ENCODE results near the gene KLHDC9.

DNA sequence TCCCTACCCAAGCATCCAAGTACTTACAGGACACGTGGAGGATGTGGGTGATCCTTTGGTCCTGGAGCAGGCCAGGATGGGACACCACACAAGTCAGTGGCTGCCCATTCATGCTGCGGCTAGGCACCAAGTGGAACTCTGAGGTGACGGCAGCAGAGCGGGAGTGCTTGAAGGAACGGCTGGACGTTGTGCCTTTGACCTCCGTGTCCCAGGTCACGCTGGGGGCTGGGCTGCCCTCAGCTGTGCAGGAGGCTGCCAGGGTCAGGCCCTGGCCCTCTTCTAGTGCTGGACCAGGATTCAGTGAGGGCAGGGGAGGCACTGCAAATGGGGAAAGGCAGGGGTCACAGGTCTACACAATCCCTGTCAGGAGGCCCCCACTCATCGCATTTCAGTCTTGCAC is 20.7 kb upstream of the KLHDC9 start:
- TF ChIP-seq, protein P1, sequence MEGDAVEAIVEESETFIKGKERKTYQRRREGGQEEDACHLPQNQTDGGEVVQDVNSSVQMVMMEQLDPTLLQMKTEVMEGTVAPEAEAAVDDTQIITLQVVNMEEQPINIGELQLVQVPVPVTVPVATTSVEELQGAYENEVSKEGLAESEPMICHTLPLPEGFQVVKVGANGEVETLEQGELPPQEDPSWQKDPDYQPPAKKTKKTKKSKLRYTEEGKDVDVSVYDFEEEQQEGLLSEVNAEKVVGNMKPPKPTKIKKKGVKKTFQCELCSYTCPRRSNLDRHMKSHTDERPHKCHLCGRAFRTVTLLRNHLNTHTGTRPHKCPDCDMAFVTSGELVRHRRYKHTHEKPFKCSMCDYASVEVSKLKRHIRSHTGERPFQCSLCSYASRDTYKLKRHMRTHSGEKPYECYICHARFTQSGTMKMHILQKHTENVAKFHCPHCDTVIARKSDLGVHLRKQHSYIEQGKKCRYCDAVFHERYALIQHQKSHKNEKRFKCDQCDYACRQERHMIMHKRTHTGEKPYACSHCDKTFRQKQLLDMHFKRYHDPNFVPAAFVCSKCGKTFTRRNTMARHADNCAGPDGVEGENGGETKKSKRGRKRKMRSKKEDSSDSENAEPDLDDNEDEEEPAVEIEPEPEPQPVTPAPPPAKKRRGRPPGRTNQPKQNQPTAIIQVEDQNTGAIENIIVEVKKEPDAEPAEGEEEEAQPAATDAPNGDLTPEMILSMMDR (IDR thresholded peaks at IDR 0.05) = no peak
- no peak for TF ChIP-seq POLR2A (IDR thresholded peaks at IDR 0.05)
